GM12872 (cell line): ENCODE measurements around the gene ABI2.

Experiments used
- CTCF ChIP-seq: IDR thresholded peaks from 3 replicates; pipeline ENCODE4 v1.5.1; 2011; ENCODE audit warnings: low read depth, mild to moderate bottlenecking, low read length, moderate library complexity; ENCODE audit not compliant: insufficient read depth

Gene ABI2

DNA sequence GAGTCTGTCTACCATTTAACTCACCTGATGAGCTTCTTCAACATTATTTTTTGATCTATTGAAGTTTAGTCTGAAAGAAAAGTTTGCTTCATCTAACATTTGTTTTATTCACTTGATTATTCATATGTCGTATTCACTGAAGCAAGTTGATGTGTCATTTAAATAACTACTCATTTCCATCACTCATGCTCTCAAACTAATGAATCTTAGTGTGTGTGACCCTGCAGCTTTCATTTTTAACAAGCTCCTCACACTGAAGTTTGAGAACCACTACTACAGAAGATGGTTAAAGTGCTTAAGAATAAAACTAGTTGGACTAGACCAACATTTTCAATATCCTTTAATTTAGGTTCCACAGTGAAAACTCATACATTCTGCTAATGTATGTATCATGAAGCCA is 1.8 kb upstream of the ABI2 start:
- TF ChIP-seq CTCF, result no peak

- no peak for TF ChIP-seq CTCF
Observed at GRCh38 chr2:203327582-203327900, 653 bp upstream of the ABI2 start.

- no peak for TF ChIP-seq CTCF
Observed at GRCh38 chr2:203328760-203329540, 756 bp downstream of the ABI2 start.

GRCh38 chr2:203330434-203330833 is 2.2 kb downstream of the ABI2 start:
- TF ChIP-seq CTCF, result no peak

GRCh38 chr2:203338322-203338721 is 10.1 kb downstream of the ABI2 start:
- no peak for TF ChIP-seq CTCF

DNA sequence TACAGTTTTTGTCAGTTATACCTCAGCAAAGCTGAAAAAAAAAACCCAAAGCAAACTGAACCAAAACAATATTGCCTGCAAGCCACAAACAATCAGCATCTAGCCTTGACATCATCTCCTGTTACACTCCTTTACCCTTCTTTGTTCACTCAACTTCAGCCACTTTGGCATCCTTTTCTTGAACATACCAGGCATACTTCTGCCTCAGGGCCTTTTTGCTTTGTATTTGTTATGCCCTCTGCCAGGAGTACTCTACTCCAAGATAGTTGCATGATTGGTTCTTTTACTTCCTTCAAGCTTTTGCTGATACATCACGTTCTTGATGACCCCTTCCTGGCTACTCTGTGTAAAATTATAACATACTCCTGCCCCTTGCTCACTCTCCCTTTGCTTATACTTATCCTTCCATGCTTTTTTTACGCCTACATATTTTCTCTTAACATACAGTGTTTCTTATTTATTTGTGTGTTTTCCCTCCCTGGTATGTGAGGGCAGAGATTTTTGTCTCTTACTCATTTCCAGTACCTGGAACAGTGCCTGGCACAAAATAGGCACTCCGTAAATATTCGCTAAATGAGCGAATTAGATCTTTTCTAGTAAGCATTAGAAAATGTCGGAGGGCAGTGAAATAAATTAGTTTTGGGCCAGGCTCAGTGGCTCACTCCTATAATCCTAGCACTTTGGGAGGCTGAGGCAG is 12.7 kb downstream of the ABI2 start:
- no peak for TF ChIP-seq CTCF

DNA sequence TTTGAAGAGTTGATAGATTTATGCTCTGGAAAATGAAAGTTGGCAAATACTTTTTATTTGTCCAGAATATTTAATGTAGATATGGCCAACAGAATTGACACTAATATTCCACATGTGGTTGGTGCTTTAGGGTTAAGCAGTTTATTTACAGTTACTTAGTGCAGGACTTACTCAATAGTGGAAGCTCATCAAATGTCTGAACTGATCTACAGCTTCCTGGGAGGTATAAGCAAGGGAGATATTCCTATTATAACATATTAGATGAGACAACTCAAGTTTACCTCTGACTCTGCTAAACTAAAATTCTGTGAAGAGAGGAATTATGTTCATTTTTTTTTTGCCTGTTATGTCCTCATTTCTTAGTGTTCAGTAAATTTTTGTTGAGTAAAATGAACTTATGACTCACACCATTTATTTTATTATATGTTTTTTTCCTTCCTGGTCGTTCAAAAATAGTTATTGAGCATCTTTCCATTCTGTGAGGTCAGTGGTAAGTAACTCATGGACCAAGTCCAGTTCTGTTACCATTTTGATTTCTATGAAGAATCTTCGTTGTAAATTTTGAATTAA is 13.6 kb downstream of the ABI2 start:
- TF ChIP-seq CTCF, result no peak
